ENCODE data around the gene FOXC2.

Gene FOXC2

GRCh38 chr16:86533076-86533475 lies 33.6 kb upstream of the FOXC2 start:
- no peak overlapping the region for H3K4me3 ChIP-seq (ENCODE audit: low read depth, low read length)
- no peak for TF ChIP-seq CTCF (IDR thresholded peaks at IDR 0.05; ENCODE audit: borderline replicate concordance, insufficient read depth, low read depth, low read length)

- TF ChIP-seq CTCF (IDR thresholded peaks at IDR 0.05; ENCODE audit: borderline replicate concordance, insufficient read depth, low read depth, low read length), result no peak
- no peak overlapping the region for H3K4me3 ChIP-seq (ENCODE audit: low read depth, low read length)
Measured at GRCh38 chr16:86533767-86534351, 32.8 kb upstream of the FOXC2 start.

- no peak for TF ChIP-seq CTCF (IDR thresholded peaks at IDR 0.05; ENCODE audit: borderline replicate concordance, insufficient read depth, low read depth, low read length)
Measured at GRCh38 chr16:86534779-86535615, 31.6 kb upstream of the FOXC2 start.

GRCh38 chr16:86536621-86537020 lies 30.0 kb upstream of the FOXC2 start:
- H3K4me3 ChIP-seq (ENCODE audit: low read depth, low read length), result no peak overlapping the region
- TF ChIP-seq CTCF (IDR thresholded peaks at IDR 0.05; ENCODE audit: borderline replicate concordance, insufficient read depth, low read depth, low read length), result no peak

More at GRCh38 chr16:86534779-86535615, 31.6 kb upstream of the FOXC2 start:
- no peak overlapping the region for H3K4me3 ChIP-seq (ENCODE audit: low read depth, low read length)

- TF ChIP-seq CTCF (IDR thresholded peaks at IDR 0.05; ENCODE audit: borderline replicate concordance, insufficient read depth, low read depth, low read length), result no peak
- no peak overlapping the region for H3K4me3 ChIP-seq (ENCODE audit: low read depth, low read length)
Measured at GRCh38 chr16:86537486-86537885, 29.1 kb upstream of the FOXC2 start.

- no peak for TF ChIP-seq CTCF (IDR thresholded peaks at IDR 0.05; ENCODE audit: borderline replicate concordance, insufficient read depth, low read depth, low read length)
Measured at GRCh38 chr16:86538196-86538780, 28.3 kb upstream of the FOXC2 start.

More at GRCh38 chr16:86538196-86538780, 28.3 kb upstream of the FOXC2 start:
- H3K4me3 ChIP-seq (ENCODE audit: low read depth, low read length), result no peak overlapping the region
